Amniotic epithelial cell (primary cell): ENCODE results near the gene EMID1.

Experiments
- DNase-seq: peaks from one replicate; pipeline ENCODE4 v3.0.0-alpha.2; 2010; ENCODE audit warnings: low read depth

Gene EMID1

GRCh38 chr22:29195118-29195963 lies 10.4 kb upstream of the EMID1 start:
- DNase-seq, result peak; percentile 12

- no peak for DNase-seq
Observed at GRCh38 chr22:29195964-29196666, 9.6 kb upstream of the EMID1 start.

GRCh38 chr22:29197096-29197495 lies 8.6 kb upstream of the EMID1 start:
- DNase-seq, result no peak

GRCh38 chr22:29198240-29198639 lies 7.5 kb upstream of the EMID1 start:
- no peak for DNase-seq

- DNase-seq, result no peak
Observed at GRCh38 chr22:29199702-29200400, 5.8 kb upstream of the EMID1 start.

GRCh38 chr22:29200901-29201300 lies 4.8 kb upstream of the EMID1 start:
- DNase-seq, result no peak

- DNase-seq, result no peak
Observed at GRCh38 chr22:29201782-29202181, 3.9 kb upstream of the EMID1 start.

GRCh38 chr22:29202212-29203192 lies 3.2 kb upstream of the EMID1 start:
- DNase-seq, result peak; percentile 8

- no peak for DNase-seq
Observed at GRCh38 chr22:29203488-29204454, 1.9 kb upstream of the EMID1 start.

GRCh38 chr22:29204455-29205183 lies 1.1 kb upstream of the EMID1 start:
- DNase-seq, result no peak

- DNase-seq, result no peak
Observed at GRCh38 chr22:29205252-29205593, 473 bp upstream of the EMID1 start.

- no peak for DNase-seq
Observed at GRCh38 chr22:29206372-29207242, 911 bp downstream of the EMID1 start.

GRCh38 chr22:29207243-29207550 lies 1.5 kb downstream of the EMID1 start:
- no peak for DNase-seq

- DNase-seq, result no peak
Observed at GRCh38 chr22:29207562-29208501, 2.1 kb downstream of the EMID1 start.

GRCh38 chr22:29208502-29208862 lies 2.8 kb downstream of the EMID1 start:
- no peak for DNase-seq

- no peak for DNase-seq
Observed at GRCh38 chr22:29208879-29209623, 3.4 kb downstream of the EMID1 start.

- DNase-seq, result no peak
Observed at GRCh38 chr22:29209624-29209929, 3.9 kb downstream of the EMID1 start.
